M059J (cell line): ENCODE results near the gene TMEM63A. TPM values are rescaled to one million over a fixed set of nuclear protein-coding genes. Genes with fewer than 3 reads are reported as not detected.
A peak's percentile ranks its signal among the peaks of the same experiment; 100 is the strongest.

Experiments
- DNase-seq: peaks from one replicate; pipeline ENCODE4 v3.0.0-alpha.2; 2012; ENCODE audit warnings: low read depth
- total RNA-seq: library from RNA; depleted of rRNA; stranded (reverse); fragments of >200 nt; shearing (Covaris generic); gene quantifications from 2 replicates; pipeline ENCODE4 v1.2.3, GENCODE V29; 2014

TMEM63A gene
- total RNA-seq, 1 experiment from 2014 or later = 16.3 TPM

- DNase-seq = no peak
Measured at GRCh38 chr1:225866981-225867380, 15.2 kb downstream of the TMEM63A start.

GRCh38 chr1:225866061-225866837, 15.9 kb downstream of the TMEM63A start:
- DNase-seq = peak; percentile 93

GRCh38 chr1:225865514-225865913, 16.7 kb downstream of the TMEM63A start:
- DNase-seq = no peak

GRCh38 chr1:225863167-225863566, 19.0 kb downstream of the TMEM63A start:
- peak; percentile 72 for DNase-seq

- DNase-seq = no peak
Measured at GRCh38 chr1:225862581-225862950, 19.6 kb downstream of the TMEM63A start.

- no peak for DNase-seq
Measured at GRCh38 chr1:225861834-225862580, 20.2 kb downstream of the TMEM63A start.

- no peak for DNase-seq
Measured at GRCh38 chr1:225860876-225861441, 21.2 kb downstream of the TMEM63A start.

- DNase-seq = no peak
Measured at GRCh38 chr1:225860107-225860506, 22.1 kb downstream of the TMEM63A start.

- DNase-seq = no peak
Measured at GRCh38 chr1:225859151-225859550, 23.0 kb downstream of the TMEM63A start.

GRCh38 chr1:225857256-225857655, 24.9 kb downstream of the TMEM63A start:
- DNase-seq = no peak

- DNase-seq = no peak
Measured at GRCh38 chr1:225855503-225856300, 26.5 kb downstream of the TMEM63A start.

- no peak for DNase-seq
Measured at GRCh38 chr1:225853441-225853840, 28.7 kb downstream of the TMEM63A start.

- no peak for DNase-seq
Measured at GRCh38 chr1:225852413-225853124, 29.6 kb downstream of the TMEM63A start.

GRCh38 chr1:225851805-225852204, 30.4 kb downstream of the TMEM63A start:
- no peak for DNase-seq

- DNase-seq = no peak
Measured at GRCh38 chr1:225850370-225850769, 31.8 kb downstream of the TMEM63A start.

- DNase-seq = no peak
Measured at GRCh38 chr1:225849925-225850324, 32.3 kb downstream of the TMEM63A start.

- DNase-seq = no peak
Measured at GRCh38 chr1:225848030-225848955, 33.9 kb downstream of the TMEM63A start.

- DNase-seq = no peak
Measured at GRCh38 chr1:225847610-225848009, 34.6 kb downstream of the TMEM63A start.

- no peak for DNase-seq
Measured at GRCh38 chr1:225846331-225847310, 35.6 kb downstream of the TMEM63A start.
